Measurements from ENCODE around the gene HP1BP3.

The HP1BP3 gene

GRCh38 chr1:20693623-20694022 is 93.5 kb downstream of the HP1BP3 start:
- DNase-seq (ENCODE audit: low read depth in 2 of 2): no peak
